A549 (cell line): Measurements from ENCODE around the gene HOXB5.

Experiments used
- BCL3 ChIP-seq: fragments of >200 bp; sonication (Bioruptor Twin); formaldehyde crosslinking; IDR thresholded peaks from 3 replicates; pipeline ENCODE4 v1.6.1; 2016
- ESRRA ChIP-seq: fragments of 150-350 bp; IDR thresholded peaks from 2 replicates; pipeline ENCODE4 v1.6.1; 2014; ENCODE audit warnings: mild to moderate bottlenecking, low read length, borderline replicate concordance
- KDM1A ChIP-seq: fragments of 200-600 bp; sonication (generic); IDR thresholded peaks from 2 replicates; pipeline ENCODE4 v1.6.1; 2016; ENCODE audit warnings: low read depth, mild to moderate bottlenecking
- POLR2A ChIP-seq: IDR thresholded peaks from 2 replicates; pipeline ENCODE4 v1.6.1; 2012; ENCODE audit warnings: mild to moderate bottlenecking, low read length
- RAD21 ChIP-seq, 2 experiments: fragments of >200 bp in 1 of 2; sonication (Bioruptor Twin) in 1 of 2; formaldehyde crosslinking in 1 of 2; IDR thresholded peaks in 1 of 2; conservative IDR thresholded peaks in 1 of 2; 2 replicates in 1 of 2; 3 replicates in 1 of 2; pipeline ENCODE4 v1.6.1; 2012 to 2018; ENCODE audit warnings: inconsistent platforms in 1 of 2
- ZC3H11A ChIP-seq: fragments of 450-650 bp; IDR thresholded peaks from 2 replicates; pipeline ENCODE4 v1.6.1; 2014; ENCODE audit warnings: antibody characterized with exemption, mild to moderate bottlenecking
- TF ChIP-seq, protein P1 (sequence below): fragments of >200 bp; sonication (Bioruptor Twin); formaldehyde crosslinking; IDR thresholded peaks from 3 replicates; pipeline ENCODE4 v1.5.1; 2016
- TF ChIP-seq, protein P2 (sequence below): fragments of 200-600 bp; sonication (generic); IDR thresholded peaks from 2 replicates; pipeline ENCODE4 v1.6.1; 2016; ENCODE audit warnings: antibody characterized with exemption, mild to moderate bottlenecking, moderate library complexity
- TF ChIP-seq, protein P3 (sequence below): IDR thresholded peaks from 2 replicates; pipeline ENCODE4 v1.6.1; 2012
- TF ChIP-seq, protein P4 (sequence below): fragments of 450-650 bp; IDR thresholded peaks from 2 replicates; pipeline ENCODE4 v1.6.1; 2014; ENCODE audit warnings: antibody characterized with exemption

GRCh38 chr17:48584223-48584741 is 9.3 kb downstream of the HOXB5 start:
- TF ChIP-seq, protein P1, sequence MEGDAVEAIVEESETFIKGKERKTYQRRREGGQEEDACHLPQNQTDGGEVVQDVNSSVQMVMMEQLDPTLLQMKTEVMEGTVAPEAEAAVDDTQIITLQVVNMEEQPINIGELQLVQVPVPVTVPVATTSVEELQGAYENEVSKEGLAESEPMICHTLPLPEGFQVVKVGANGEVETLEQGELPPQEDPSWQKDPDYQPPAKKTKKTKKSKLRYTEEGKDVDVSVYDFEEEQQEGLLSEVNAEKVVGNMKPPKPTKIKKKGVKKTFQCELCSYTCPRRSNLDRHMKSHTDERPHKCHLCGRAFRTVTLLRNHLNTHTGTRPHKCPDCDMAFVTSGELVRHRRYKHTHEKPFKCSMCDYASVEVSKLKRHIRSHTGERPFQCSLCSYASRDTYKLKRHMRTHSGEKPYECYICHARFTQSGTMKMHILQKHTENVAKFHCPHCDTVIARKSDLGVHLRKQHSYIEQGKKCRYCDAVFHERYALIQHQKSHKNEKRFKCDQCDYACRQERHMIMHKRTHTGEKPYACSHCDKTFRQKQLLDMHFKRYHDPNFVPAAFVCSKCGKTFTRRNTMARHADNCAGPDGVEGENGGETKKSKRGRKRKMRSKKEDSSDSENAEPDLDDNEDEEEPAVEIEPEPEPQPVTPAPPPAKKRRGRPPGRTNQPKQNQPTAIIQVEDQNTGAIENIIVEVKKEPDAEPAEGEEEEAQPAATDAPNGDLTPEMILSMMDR, result no peak
- no peak for TF ChIP-seq KDM1A
- TF ChIP-seq, protein P2, sequence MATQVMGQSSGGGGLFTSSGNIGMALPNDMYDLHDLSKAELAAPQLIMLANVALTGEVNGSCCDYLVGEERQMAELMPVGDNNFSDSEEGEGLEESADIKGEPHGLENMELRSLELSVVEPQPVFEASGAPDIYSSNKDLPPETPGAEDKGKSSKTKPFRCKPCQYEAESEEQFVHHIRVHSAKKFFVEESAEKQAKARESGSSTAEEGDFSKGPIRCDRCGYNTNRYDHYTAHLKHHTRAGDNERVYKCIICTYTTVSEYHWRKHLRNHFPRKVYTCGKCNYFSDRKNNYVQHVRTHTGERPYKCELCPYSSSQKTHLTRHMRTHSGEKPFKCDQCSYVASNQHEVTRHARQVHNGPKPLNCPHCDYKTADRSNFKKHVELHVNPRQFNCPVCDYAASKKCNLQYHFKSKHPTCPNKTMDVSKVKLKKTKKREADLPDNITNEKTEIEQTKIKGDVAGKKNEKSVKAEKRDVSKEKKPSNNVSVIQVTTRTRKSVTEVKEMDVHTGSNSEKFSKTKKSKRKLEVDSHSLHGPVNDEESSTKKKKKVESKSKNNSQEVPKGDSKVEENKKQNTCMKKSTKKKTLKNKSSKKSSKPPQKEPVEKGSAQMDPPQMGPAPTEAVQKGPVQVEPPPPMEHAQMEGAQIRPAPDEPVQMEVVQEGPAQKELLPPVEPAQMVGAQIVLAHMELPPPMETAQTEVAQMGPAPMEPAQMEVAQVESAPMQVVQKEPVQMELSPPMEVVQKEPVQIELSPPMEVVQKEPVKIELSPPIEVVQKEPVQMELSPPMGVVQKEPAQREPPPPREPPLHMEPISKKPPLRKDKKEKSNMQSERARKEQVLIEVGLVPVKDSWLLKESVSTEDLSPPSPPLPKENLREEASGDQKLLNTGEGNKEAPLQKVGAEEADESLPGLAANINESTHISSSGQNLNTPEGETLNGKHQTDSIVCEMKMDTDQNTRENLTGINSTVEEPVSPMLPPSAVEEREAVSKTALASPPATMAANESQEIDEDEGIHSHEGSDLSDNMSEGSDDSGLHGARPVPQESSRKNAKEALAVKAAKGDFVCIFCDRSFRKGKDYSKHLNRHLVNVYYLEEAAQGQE, result no peak
- no peak for TF ChIP-seq ESRRA
- TF ChIP-seq, protein P3, sequence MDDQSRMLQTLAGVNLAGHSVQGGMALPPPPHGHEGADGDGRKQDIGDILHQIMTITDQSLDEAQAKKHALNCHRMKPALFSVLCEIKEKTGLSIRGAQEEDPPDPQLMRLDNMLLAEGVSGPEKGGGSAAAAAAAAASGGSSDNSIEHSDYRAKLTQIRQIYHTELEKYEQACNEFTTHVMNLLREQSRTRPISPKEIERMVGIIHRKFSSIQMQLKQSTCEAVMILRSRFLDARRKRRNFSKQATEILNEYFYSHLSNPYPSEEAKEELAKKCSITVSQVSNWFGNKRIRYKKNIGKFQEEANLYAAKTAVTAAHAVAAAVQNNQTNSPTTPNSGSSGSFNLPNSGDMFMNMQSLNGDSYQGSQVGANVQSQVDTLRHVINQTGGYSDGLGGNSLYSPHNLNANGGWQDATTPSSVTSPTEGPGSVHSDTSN, result no peak
- TF ChIP-seq, protein P4, sequence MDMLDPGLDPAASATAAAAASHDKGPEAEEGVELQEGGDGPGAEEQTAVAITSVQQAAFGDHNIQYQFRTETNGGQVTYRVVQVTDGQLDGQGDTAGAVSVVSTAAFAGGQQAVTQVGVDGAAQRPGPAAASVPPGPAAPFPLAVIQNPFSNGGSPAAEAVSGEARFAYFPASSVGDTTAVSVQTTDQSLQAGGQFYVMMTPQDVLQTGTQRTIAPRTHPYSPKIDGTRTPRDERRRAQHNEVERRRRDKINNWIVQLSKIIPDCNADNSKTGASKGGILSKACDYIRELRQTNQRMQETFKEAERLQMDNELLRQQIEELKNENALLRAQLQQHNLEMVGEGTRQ, result no peak
- TF ChIP-seq RAD21 (conservative IDR thresholded peaks at IDR 0.05 in 1 of 2, IDR thresholded peaks at IDR 0.05 in 1 of 2), result no peak
- TF ChIP-seq ZC3H11A, result no peak
- no peak for TF ChIP-seq BCL3
- no peak for TF ChIP-seq POLR2A
